Measurements from ENCODE around the gene BIN1. TPM values are rescaled to one million over a fixed set of nuclear protein-coding genes. Genes with fewer than 3 reads are reported as not detected.

The BIN1 gene
- total RNA-seq, 4 donors from 2014 or later: 33.3 to 39.7 (median 38.4) TPM

GRCh38 chr2:127022817-127023216, 84.1 kb downstream of the BIN1 start:
- intact Hi-C loops (cut with DNase I; ENCODE audit: low total_unique reads): no loop called here
- peaks cover 31% of the 10 kb centered on the region for H3K27me3 ChIP-seq
- in situ Hi-C loops (cut with MboI; ENCODE audit: low pct_ligation_motif_present in 1 of 4, low pct_unique_long_range_greater_than_20kb in 1 of 4, low sequenced_read_pairs in 3 of 4): no loop called here
- no peaks in the 10 kb centered on the region for H3K9me3 ChIP-seq
- DNase-seq: no peak
- H3K36me3 ChIP-seq: no peaks in the 10 kb centered on the region
- peaks cover 0 to 15% (median 10%) of the 10 kb centered on the region in 4 donors for H3K4me1 ChIP-seq
- no peak for TF ChIP-seq POLR2A (IDR thresholded peaks at IDR 0.05)
- no peak for TF ChIP-seq CTCF (IDR thresholded peaks at IDR 0.05)
- TF ChIP-seq EP300 (IDR thresholded peaks at IDR 0.05; ENCODE audit: low read depth): no peak
- TF ChIP-seq POLR2AphosphoS5 (IDR thresholded peaks at IDR 0.05): no peak
- WGBS, 2 donors (ENCODE audit: low coverage in 1 of 2): 97 to 100% methylated on average over 2 to 10 of the region's 10 CpGs
- no peak overlapping the region for H3K4me3 ChIP-seq
- H3K27ac ChIP-seq: no peak overlapping the region

GRCh38 chr2:127020536-127020935, 86.4 kb downstream of the BIN1 start:
- WGBS, 2 donors (ENCODE audit: low coverage in 1 of 2): 66 to 94% methylated on average over 2 to 3 of the region's 3 CpGs
- H3K27ac ChIP-seq: no peak overlapping the region
- H3K9me3 ChIP-seq: no peaks in the 10 kb centered on the region
- in situ Hi-C loops (cut with MboI; ENCODE audit: low pct_ligation_motif_present in 1 of 4, low pct_unique_long_range_greater_than_20kb in 1 of 4, low sequenced_read_pairs in 3 of 4): no loop called here
- no peaks in the 10 kb centered on the region for H3K36me3 ChIP-seq
- intact Hi-C loops (cut with DNase I; ENCODE audit: low total_unique reads): no loop called here
- peaks cover 0 to 8% (median 6%) of the 10 kb centered on the region in 4 donors for H3K4me1 ChIP-seq
- no peak for DNase-seq
- peaks cover 10% of the 10 kb centered on the region for H3K27me3 ChIP-seq
- no peak for TF ChIP-seq EP300 (IDR thresholded peaks at IDR 0.05; ENCODE audit: low read depth)
- TF ChIP-seq POLR2AphosphoS5 (IDR thresholded peaks at IDR 0.05): no peak
- TF ChIP-seq POLR2A (IDR thresholded peaks at IDR 0.05): no peak
- TF ChIP-seq CTCF (IDR thresholded peaks at IDR 0.05): no peak
- H3K4me3 ChIP-seq: no peak overlapping the region

GRCh38 chr2:127017548-127017947, 89.4 kb downstream of the BIN1 start:
- intact Hi-C loops (cut with DNase I; ENCODE audit: low total_unique reads): no loop called here
- Histone ChIP-seq H3K4me3 (no peak overlapping the region), H3K27me3 (no peaks in the 10 kb centered on the region), H3K9me3 (no peaks in the 10 kb centered on the region), H3K4me1 (no peaks in the 10 kb centered on the region), H3K27ac (no peak overlapping the region), H3K36me3 (no peaks in the 10 kb centered on the region)
- 87 to 100% methylated on average over 1 to 5 of the region's 5 CpGs for WGBS, 2 donors (ENCODE audit: low coverage in 1 of 2)
- TF ChIP-seq POLR2AphosphoS5 (IDR thresholded peaks at IDR 0.05) (no peak), EP300 (IDR thresholded peaks at IDR 0.05; ENCODE audit: low read depth) (no peak), CTCF (IDR thresholded peaks at IDR 0.05) (no peak), POLR2A (IDR thresholded peaks at IDR 0.05) (no peak)
- in situ Hi-C loops (cut with MboI; ENCODE audit: low pct_ligation_motif_present in 1 of 4, low pct_unique_long_range_greater_than_20kb in 1 of 4, low sequenced_read_pairs in 3 of 4): no loop called here
- DNase-seq: no peak

GRCh38 chr2:127016329-127016728, 90.6 kb downstream of the BIN1 start:
- no peaks in the 10 kb centered on the region for H3K4me1 ChIP-seq
- TF ChIP-seq CTCF (IDR thresholded peaks at IDR 0.05) (no peak), POLR2A (IDR thresholded peaks at IDR 0.05) (no peak), POLR2AphosphoS5 (IDR thresholded peaks at IDR 0.05) (no peak)
- 97% methylated on average over 20 of the region's 24 CpGs; no CpG with 5 or more reads in 1 of the 2 donors for WGBS, 2 donors (ENCODE audit: low coverage in 1 of 2)
- H3K9me3 ChIP-seq: no peaks in the 10 kb centered on the region
- intact Hi-C loops (cut with DNase I; ENCODE audit: low total_unique reads) (no loop called here), in situ Hi-C loops (cut with MboI; ENCODE audit: low pct_ligation_motif_present in 1 of 4, low pct_unique_long_range_greater_than_20kb in 1 of 4, low sequenced_read_pairs in 3 of 4) (no loop called here)
- H3K36me3 ChIP-seq: no peaks in the 10 kb centered on the region
- no peak overlapping the region for H3K4me3 ChIP-seq
- no peak overlapping the region for H3K27ac ChIP-seq
- DNase-seq: no peak
- no peaks in the 10 kb centered on the region for H3K27me3 ChIP-seq

Data from transverse colon (tissue), 4 donors.